ENCODE results near the gene AOC2.

Gene AOC2

DNA sequence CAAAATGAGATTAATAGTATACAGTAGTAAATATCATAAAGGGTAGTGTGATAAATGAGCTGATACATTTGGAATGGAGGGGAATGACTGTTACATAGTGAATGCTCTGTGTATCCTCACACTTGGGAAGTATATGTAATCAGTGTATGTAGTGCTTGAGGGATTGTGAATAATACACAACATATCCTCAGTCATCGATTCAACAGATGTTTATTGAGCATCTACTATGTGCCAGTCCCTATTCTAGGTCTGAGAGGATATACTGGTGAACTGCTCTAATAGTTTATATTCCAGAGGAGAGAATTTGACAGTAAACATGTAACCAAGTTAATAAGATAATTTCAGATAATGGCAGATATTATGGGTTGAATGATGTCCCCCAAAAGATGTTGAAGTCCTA lies 16.9 kb upstream of the AOC2 start:
- DNase-seq (ENCODE audit: low read depth, low spot score), result no peak
- no peak overlapping the region for H3K4me3 ChIP-seq (ENCODE audit: low read length)

GRCh38 chr17:42830971-42831370 lies 13.4 kb upstream of the AOC2 start:
- no peak overlapping the region for H3K4me3 ChIP-seq (ENCODE audit: low read length)
- DNase-seq (ENCODE audit: low read depth, low spot score), result no peak

DNA sequence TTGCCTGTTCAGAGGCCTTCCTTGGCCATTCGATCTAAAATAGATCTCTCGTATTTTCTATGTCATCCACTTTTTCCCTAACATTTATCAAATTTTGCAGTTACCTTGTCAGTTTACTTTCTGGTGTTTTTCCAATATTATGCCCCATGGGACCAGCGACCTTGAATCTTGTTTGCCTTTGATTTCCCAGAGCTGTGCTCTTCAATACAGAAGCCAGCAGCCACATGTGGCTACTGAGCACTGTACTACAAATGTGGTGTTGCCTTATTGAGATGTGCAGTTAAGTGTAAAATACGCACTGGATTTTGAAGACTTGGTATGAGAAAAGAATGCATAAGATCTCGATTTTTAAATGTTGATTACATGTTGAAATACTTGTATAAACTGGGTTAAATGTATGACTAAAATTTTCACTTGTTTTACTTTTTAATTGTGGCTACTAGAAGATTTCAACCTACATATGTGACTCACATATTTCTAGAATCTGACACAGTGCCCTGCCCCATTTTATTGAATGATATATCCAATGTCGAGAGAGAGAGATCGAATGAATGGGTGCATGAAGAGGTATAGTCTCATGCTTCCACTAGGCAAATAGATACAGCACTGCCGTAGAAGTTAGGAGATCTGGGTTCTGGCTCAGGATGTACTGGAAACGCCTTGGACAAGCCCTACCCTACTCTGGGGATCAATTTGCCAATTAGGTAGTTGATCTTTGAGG lies 12.0 kb upstream of the AOC2 start:
- peak overlapping the region; percentile 96 for H3K4me3 ChIP-seq (ENCODE audit: low read length)
- DNase-seq (ENCODE audit: low read depth, low spot score), result no peak

DNA sequence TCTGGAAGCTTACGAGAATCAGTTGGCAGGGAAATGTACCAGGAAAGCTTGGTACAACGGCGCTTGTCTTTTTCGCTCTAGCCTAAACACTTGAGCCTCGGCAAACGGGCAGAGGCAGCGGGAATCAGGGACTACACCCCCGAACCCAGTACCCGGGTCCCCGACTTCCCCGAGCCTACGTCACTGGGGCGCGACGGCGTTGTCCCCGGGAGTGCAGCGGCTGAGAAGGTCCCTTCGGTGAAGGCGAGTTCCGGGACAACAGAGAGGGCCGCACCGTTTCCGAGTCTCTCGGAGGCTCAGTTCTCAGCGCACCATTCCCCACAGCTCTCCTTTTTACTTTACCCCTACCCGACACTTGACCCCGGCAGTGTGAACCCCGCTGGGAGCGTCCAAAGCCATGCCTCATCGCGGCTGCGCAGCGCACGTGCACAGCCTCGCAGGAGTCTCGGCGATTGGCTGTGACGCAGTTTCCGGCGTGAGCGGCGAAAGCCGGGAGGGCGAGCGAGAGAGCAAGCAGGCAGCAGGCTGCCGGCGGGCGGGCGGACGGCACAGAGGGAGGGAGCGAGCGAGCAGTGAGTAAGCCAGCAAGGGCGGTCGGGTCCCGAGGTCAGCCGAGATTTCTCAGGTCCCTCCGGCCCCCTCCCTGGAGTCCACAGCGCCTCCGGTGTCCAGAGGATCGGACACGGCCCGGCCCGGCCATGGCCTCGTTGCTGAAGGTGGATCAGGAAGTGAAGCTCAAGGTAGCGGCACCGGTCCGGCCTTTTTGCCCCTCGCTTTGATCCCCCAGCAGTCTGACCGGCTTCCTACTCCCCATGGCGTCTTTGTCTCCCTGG lies 11.2 kb upstream of the AOC2 start, which contains the start of gene PSME3:
TSS of gene PSME3 (plus strand) at position 464 of the 833 bp plus-strand sequence. CDS start at position 699, 235 bp downstream.
- H3K4me3 ChIP-seq (ENCODE audit: low read length), result peak within 1 kb of the TSS; percentile 96
- DNase-seq (ENCODE audit: low read depth, low spot score), result peak; percentile 76

- peak overlapping the region; percentile 96 for H3K4me3 ChIP-seq (ENCODE audit: low read length)
- no peak for DNase-seq (ENCODE audit: low read depth, low spot score)
Observed at GRCh38 chr17:42833767-42834422, 10.5 kb upstream of the AOC2 start.

DNA sequence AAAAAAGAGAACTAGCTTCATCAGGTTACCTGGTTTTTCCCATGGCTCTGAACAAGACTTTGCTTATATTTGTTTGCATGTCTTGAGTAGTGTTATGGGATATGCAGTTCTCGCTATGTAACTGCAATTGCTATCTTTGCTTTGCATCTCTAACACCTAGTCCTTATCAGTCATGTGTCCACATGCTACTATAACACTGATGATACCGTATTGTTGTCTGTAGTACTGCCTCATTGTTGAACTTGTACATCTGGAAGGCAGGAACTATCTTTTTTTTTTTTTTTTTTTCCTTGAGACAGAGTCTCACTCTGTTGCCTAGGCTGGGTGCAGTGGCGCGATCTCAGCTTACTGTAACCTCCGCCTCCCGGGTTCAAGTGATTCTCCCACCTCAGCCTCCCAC lies 8.6 kb upstream of the AOC2 start:
- H3K4me3 ChIP-seq (ENCODE audit: low read length), result no peak overlapping the region
- no peak for DNase-seq (ENCODE audit: low read depth, low spot score)

- DNase-seq (ENCODE audit: low read depth, low spot score), result no peak
- H3K4me3 ChIP-seq (ENCODE audit: low read length), result no peak overlapping the region
Observed at GRCh38 chr17:42841975-42842685, 2.2 kb upstream of the AOC2 start.

DNA sequence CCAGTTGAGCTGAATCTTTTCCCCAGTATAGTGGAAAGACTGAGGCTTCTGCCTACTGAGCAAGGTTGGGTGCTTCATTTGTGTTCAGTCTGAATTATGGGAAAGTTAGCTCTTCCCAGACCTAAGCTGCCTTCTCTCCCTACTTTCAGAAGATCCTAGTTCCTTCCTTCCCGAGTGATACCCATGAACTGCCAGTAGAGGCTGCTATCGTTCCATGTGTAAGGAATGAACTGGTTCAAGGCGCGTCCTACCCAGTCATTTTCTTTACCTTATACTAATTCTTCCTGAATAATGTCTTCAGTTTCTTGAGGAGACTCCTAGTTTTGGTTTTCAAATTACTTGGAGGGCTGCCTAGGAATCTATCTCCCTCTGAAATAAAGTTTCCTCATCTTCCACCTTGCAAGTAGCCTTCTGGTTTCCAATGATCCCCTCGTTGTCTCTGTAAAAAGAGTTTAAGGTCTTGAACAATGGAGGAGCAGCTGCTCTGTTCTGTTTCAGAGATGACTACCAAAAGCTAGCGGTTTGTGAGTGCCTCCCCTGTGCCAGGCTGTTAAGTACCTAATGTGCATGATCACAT lies 934 bp upstream of the AOC2 start:
- H3K4me3 ChIP-seq (ENCODE audit: low read length), result no peak overlapping the region
- no peak for DNase-seq (ENCODE audit: low read depth, low spot score)

DNA sequence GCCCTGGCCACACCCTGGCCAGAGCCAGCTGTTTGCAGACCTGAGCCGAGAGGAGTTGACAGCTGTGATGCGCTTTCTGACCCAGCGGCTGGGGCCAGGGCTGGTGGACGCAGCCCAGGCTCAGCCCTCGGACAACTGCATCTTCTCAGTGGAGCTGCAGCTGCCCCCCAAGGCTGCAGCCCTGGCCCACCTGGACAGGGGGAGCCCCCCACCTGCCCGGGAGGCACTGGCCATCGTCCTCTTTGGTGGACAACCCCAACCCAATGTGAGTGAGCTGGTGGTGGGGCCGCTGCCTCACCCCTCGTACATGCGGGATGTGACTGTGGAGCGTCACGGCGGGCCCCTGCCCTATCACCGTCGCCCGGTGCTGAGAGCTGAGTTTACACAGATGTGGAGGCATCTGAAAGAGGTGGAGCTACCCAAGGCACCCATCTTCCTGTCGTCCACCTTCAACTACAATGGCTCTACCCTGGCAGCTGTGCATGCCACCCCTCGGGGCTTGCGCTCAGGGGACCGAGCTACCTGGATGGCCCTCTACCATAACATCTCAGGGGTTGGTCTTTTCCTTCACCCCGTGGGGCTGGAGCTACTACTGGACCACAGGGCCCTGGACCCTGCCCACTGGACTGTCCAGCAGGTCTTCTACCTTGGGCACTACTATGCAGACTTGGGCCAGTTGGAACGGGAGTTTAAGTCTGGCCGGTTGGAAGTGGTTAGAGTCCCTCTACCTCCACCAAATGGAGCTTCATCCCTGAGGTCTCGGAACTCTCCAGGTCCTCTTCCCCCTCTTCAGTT lies 578 bp downstream of the AOC2 start:
- DNase-seq (ENCODE audit: low read depth, low spot score), result no peak
- no peak overlapping the region for H3K4me3 ChIP-seq (ENCODE audit: low read length)

DNA sequence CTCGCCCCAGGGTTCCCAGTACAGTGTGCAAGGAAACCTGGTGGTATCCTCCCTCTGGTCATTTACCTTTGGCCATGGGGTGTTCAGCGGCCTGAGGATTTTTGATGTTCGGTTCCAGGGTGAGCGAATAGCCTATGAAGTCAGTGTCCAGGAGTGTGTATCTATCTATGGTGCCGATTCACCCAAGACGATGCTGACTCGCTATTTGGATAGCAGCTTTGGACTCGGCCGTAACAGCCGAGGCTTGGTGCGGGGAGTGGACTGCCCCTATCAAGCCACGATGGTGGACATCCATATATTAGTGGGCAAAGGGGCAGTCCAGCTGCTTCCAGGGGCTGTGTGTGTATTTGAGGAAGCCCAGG lies 1.2 kb downstream of the AOC2 start:
- no peak overlapping the region for H3K4me3 ChIP-seq (ENCODE audit: low read length)
- DNase-seq (ENCODE audit: low read depth, low spot score), result no peak

- no peak overlapping the region for H3K4me3 ChIP-seq (ENCODE audit: low read length)
- DNase-seq (ENCODE audit: low read depth, low spot score), result no peak
Observed at GRCh38 chr17:42845918-42846593, 1.7 kb downstream of the AOC2 start.

DNA sequence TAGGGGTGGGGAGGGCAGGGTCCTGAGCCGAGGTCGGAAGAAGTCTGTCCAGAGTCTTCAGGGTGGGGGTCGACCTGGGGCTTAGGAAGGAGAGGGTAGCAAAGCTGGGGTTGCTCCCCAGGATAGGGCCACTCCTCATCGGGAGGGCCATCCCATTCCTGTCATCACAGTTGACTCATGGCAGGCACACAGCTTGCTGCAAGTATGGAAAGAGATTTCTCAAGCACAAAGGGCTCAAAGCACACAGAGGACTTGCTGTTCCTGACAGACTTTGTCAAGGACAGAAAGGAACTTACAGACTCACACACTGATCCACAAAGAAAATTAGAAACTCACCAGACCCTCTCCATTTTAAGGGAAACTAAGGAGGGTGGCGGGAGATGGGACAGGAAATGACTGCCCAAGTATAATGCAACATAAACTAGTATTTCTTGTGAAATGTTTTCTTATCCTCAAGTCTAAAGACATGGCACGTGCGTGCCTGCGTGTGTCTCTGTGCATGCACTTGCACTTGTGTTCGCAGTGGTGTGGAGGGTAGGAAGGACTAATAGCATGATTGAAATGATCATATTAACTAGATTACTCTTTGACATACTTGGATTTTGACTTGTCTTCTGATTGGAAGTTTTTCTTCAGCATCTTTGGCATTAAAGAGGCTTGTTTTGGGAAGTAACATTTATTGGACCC lies 2.4 kb downstream of the AOC2 start:
- no peak for DNase-seq (ENCODE audit: low read depth, low spot score)
- no peak overlapping the region for H3K4me3 ChIP-seq (ENCODE audit: low read length)

DNA sequence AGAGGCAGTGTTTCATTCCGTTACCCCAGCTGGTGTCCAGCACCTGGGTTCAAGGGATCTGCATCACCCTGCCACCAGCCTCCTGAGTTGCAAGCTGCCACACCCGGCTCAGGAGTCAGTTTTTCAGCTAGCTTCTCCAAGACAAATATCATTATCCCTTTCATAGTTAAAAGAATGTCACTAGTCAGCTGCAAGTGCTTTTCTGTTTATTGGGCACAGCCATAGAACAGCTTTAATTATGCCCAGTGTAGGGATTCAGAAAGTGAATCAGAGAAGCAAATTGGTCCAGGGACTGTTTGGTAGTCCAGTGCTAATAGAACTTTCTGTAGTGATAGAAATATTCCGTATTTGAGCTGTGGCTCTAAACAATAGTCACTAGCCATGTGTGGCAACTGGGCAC lies 3.7 kb downstream of the AOC2 start:
- DNase-seq (ENCODE audit: low read depth, low spot score), result no peak
- H3K4me3 ChIP-seq (ENCODE audit: low read length), result no peak overlapping the region

GRCh38 chr17:42849031-42849430 lies 4.7 kb downstream of the AOC2 start:
- no peak overlapping the region for H3K4me3 ChIP-seq (ENCODE audit: low read length)
- no peak for DNase-seq (ENCODE audit: low read depth, low spot score)

DNA sequence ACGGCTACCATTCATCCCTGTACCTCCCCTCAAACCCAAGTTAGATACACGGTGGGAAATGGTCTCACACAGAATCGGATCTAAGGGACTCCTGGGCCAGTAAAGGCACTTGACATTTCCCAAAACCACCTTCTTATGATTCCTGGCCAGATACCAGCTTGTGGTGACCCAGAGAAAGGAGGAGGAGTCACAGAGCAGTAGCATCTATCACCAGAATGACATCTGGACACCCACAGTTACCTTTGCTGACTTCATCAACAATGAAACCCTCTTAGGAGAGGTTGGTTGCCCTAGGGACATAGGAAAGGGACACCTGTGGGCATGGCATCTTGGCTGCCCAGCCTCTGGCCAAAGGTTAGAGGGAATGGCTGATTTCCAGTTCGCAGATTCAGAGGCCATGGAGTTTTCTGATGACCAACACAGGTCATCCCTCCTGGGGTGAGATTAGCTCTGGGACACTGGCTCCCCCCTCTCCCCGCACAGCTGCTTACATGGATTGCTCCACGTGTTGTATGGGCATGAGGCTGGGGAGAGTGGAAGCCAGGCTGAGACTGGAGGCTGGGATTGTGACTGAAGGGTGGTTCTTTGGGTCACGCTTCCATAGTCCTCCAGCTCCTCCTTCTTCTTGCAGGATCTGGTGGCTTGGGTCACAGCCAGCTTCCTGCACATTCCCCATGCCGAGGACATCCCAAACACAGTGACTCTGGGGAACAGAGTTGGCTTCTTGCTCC lies 5.2 kb downstream of the AOC2 start:
- DNase-seq (ENCODE audit: low read depth, low spot score), result no peak
- H3K4me3 ChIP-seq (ENCODE audit: low read length), result no peak overlapping the region

GRCh38 chr17:42850954-42851353 lies 6.6 kb downstream of the AOC2 start, which contains the start of gene AOC3:
TSS of gene AOC3 (plus strand) at chr17:42851199. CDS start at chr17:42851344, 145 bp downstream.
- DNase-seq (ENCODE audit: low read depth, low spot score), result no peak
- H3K4me3 ChIP-seq (ENCODE audit: low read length), result no peak within 1 kb of the TSS
